Osteoblast (primary cell): ENCODE results near the gene GPRASP2. TPM values are rescaled to one million over a fixed set of nuclear protein-coding genes. Genes with fewer than 3 reads are reported as not detected.
A peak's percentile ranks its signal among the peaks of the same experiment; 100 is the strongest.

Source experiments
- DNase-seq: peaks from one replicate; pipeline ENCODE4 v3.0.0; 2011; ENCODE audit warnings: low spot score, mixed read lengths; ENCODE audit not compliant: insufficient read length; ENCODE audit errors: missing footprints
- H2AFZ ChIP-seq: 2 replicates; pipeline ENCODE4 v1.6.0; 2011; ENCODE audit warnings: mild to moderate bottlenecking, low read length
- H3K27ac ChIP-seq: 2 replicates; pipeline ENCODE4 v1.5.1; 2011; ENCODE audit warnings: mild to moderate bottlenecking, low read depth, low read length, moderate library complexity
- H3K27me3 ChIP-seq: 2 replicates; pipeline ENCODE4 v1.6.0; 2012; ENCODE audit warnings: mild to moderate bottlenecking, control low read depth, inconsistent platforms, low read length, moderate library complexity; ENCODE audit not compliant: insufficient read depth
- H3K36me3 ChIP-seq: 2 replicates; pipeline ENCODE4 v1.5.1; 2011; ENCODE audit warnings: mild to moderate bottlenecking, low read length, control low read depth, moderate library complexity; ENCODE audit not compliant: insufficient read depth
- H3K4me1 ChIP-seq: 2 replicates; pipeline ENCODE4 v1.5.1; 2011; ENCODE audit warnings: mild to moderate bottlenecking, low read length, control low read depth, moderate library complexity; ENCODE audit not compliant: insufficient read depth
- H3K4me2 ChIP-seq: 2 replicates; pipeline ENCODE4 v1.6.0; 2011; ENCODE audit warnings: mild to moderate bottlenecking, low read length; ENCODE audit not compliant: insufficient read depth
- H3K4me3 ChIP-seq: fragments of 200-600 bp; sonication (generic); 3 replicates; pipeline ENCODE4 v1.5.1; 2012; ENCODE audit warnings: mild to moderate bottlenecking, low read length, inconsistent platforms; ENCODE audit not compliant: insufficient read depth
- H3K79me2 ChIP-seq: 2 replicates; pipeline ENCODE4 v1.6.0; 2012; ENCODE audit warnings: mild to moderate bottlenecking, low read length, control low read depth, inconsistent platforms; ENCODE audit not compliant: insufficient read depth
- H3K9me3 ChIP-seq: 2 replicates; pipeline ENCODE4 v1.5.1; 2011; ENCODE audit warnings: low read depth, low read length, control low read depth
- H4K20me1 ChIP-seq: 2 replicates; pipeline ENCODE4 v1.6.0; 2012; ENCODE audit warnings: mild to moderate bottlenecking, low read length, control low read depth; ENCODE audit not compliant: insufficient read depth
- CTCF ChIP-seq: IDR thresholded peaks from 2 replicates; pipeline ENCODE4 v1.5.1; 2011; ENCODE audit warnings: mild to moderate bottlenecking, low read depth, low read length, moderate library complexity; ENCODE audit errors: extremely low read depth
- total RNA-seq: library from RNA; depleted of rRNA; stranded (reverse); fragments of >200 nt; gene quantifications from 2 replicates; pipeline ENCODE4 v1.2.3, GENCODE V29; 2012

Gene GPRASP2
- total RNA-seq, 1 donor, result 10.9 TPM

- Histone ChIP-seq H3K4me3 (peak overlapping the region; percentile 73), H3K27ac (no peak overlapping the region), H4K20me1 (no peaks in the 10 kb centered on the region), H3K4me2 (peak overlapping the region; percentile 79), H3K79me2 (no peaks in the 10 kb centered on the region), H3K36me3 (no peaks in the 10 kb centered on the region), H3K9me3 (no peaks in the 10 kb centered on the region), H3K4me1 (no peaks in the 10 kb centered on the region), H3K27me3 (peaks cover 2% of the 10 kb centered on the region), H2AFZ (no peak overlapping the region)
- no peak for DNase-seq
- no peak for TF ChIP-seq CTCF
Observed at GRCh38 chrX:102745513-102745856, 33.2 kb downstream of the GPRASP2 start.

GRCh38 chrX:102745857-102746584, 33.8 kb downstream of the GPRASP2 start:
- no peaks in the 10 kb centered on the region for H3K9me3 ChIP-seq
- H2AFZ ChIP-seq, result peak overlapping the region; percentile 79
- no peak for DNase-seq
- peaks cover 2% of the 10 kb centered on the region for H3K27me3 ChIP-seq
- no peaks in the 10 kb centered on the region for H3K79me2 ChIP-seq
- H3K4me2 ChIP-seq, result peak overlapping the region; percentile 79
- H3K4me3 ChIP-seq, result peak overlapping the region; percentile 73
- H3K36me3 ChIP-seq, result no peaks in the 10 kb centered on the region
- H3K27ac ChIP-seq, result no peak overlapping the region
- no peak for TF ChIP-seq CTCF
- H3K4me1 ChIP-seq, result no peaks in the 10 kb centered on the region
- H4K20me1 ChIP-seq, result no peaks in the 10 kb centered on the region

GRCh38 chrX:102765217-102765616, 53.0 kb downstream of the GPRASP2 start:
- Histone ChIP-seq H3K27me3 (no peaks in the 10 kb centered on the region), H3K36me3 (no peaks in the 10 kb centered on the region), H3K4me3 (no peak overlapping the region), H3K4me1 (peaks cover 17% of the 10 kb centered on the region), H3K27ac (peak overlapping the region; percentile 36), H3K9me3 (no peaks in the 10 kb centered on the region), H3K4me2 (no peak overlapping the region), H2AFZ (no peak overlapping the region), H4K20me1 (no peaks in the 10 kb centered on the region), H3K79me2 (peaks cover 12% of the 10 kb centered on the region)
- DNase-seq, result peak; percentile 58
- TF ChIP-seq CTCF, result no peak

- no peak for TF ChIP-seq CTCF
- H3K36me3 ChIP-seq, result no peaks in the 10 kb centered on the region
- H4K20me1 ChIP-seq, result no peaks in the 10 kb centered on the region
- no peak overlapping the region for H3K4me3 ChIP-seq
- H3K27me3 ChIP-seq, result no peaks in the 10 kb centered on the region
- H3K79me2 ChIP-seq, result peaks cover 17% of the 10 kb centered on the region
- no peak for DNase-seq
- H3K9me3 ChIP-seq, result no peaks in the 10 kb centered on the region
- peaks cover 17% of the 10 kb centered on the region for H3K4me1 ChIP-seq
- H3K27ac ChIP-seq, result peak overlapping the region; percentile 36
- no peak overlapping the region for H3K4me2 ChIP-seq
- H2AFZ ChIP-seq, result peak overlapping the region; percentile 36
Observed at GRCh38 chrX:102765809-102766208, 53.6 kb downstream of the GPRASP2 start.
